GM21619 (cell line): ENCODE data around the gene KIF6.
A peak's percentile ranks its signal among the peaks of the same experiment; 100 is the strongest.

ENCODE experiments used
- ATAC-seq: cut with Tn5 transposase; IDR thresholded peaks from one replicate; pipeline ENCODE4 v1.9.1; 2021; ENCODE audit not compliant: unreplicated experiment

KIF6 gene

DNA sequence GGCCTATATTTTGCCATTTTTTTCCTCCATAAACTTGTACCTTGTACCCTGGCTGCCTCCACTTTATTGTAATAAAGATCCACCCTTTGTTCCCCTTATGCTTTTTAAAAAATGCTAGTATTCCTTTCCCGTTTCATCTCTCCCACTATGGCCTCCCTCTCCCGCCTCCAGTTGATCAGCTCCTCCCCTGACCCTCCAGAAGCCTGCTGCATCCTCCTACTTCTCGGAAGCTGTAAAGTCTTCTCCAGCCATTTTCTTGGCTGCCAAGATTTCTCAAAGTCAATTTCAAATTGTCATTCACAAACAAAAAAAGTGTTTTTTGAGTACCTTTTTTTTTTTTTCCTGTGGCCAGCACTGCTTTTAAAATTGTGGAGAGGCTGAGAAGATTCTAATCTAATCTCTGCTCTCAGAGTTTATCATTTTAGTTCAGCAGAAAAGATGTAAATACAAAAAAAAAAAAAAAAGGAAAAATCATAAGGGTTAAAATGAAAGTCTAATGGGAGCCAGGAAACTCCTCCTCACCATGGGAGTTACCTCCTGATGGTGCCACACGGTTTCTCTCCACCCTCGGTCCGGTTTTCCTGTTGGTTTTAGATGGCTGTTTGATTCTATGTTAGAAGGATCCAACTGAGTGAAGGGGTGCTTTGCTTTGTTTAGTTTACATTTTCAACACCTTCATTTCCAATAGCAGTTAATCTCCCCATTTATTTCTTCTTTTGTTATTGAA lies 299.7 kb downstream of the KIF6 start:
- ATAC-seq, result no peak

DNA sequence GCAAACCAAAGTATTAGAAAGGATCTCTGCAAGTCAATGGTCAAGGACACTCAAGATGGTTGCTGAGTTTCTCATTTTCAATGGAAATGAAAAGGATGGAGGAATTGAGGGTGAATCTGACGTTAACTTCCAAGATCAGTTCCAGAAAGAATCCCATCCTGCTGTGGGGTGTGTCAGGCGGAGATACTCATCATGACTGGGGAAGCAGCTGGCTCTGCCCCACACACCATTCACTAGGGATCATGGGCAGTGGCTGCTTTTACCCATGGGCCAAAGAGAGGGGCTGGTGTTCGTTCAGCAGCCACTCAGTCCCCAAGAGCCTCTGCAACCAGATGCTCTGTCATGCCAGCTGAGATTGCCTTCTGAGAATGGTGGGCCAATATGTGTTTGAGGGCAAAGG lies 300.4 kb downstream of the KIF6 start:
- ATAC-seq, result no peak

DNA sequence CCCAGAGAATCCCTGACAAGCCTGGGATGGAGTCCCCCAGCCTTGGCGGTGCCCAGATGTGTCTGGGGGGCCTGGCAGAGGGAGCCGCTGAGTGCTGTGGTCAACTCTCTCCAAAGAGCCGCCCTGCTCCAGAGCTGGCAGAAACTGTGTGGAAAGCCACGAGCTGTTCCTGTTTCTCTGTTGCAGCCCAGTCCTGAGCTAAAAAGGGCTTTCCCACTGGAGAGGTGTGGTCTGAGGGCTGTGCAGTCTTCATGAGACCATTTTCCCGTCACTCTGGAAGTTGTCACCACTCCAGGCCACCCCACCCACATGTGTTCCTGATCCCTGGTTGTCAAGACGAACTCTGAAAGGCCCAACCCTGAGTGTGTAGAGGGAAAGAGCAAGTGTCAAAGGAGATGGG lies 303.0 kb downstream of the KIF6 start:
- no peak for ATAC-seq

DNA sequence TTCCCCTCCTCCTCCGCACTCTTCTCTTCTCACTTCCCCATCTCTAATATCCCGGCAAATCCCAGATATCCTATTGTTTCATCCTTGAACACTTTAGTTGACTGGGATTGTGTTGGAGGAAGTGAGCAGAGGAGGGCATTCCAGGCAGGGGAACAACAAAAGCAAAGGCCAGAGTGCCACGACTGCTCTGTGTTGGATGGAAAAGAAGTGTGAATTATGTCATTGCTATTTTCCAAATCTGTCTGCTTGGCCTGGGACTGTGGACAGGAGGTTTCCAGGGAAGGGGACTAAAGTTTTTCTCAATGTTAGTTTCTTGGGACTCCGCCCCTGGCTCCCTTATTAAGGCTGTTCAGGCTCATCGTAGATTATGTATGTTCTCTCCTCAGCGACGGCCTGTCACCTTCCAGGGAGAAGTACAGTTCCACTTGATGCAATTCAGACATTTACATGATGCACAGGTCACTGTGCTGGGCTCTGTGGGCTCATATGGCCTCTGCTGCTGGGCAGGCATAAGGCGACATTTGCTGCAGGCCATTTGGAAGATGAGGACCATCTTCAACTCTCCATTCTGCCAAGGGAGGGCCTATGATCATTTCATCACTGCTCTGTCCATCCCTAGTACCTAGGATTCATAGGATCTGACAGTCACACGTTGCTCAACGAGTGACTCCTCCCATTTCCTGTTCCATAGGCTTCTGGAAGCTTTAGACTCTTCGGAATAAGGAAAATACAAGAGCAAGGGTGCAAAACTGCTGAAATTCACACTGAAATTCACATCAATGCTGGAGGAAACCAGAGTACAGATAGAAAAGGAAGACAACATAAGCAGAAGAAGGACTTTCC lies 303.6 kb downstream of the KIF6 start:
- no peak for ATAC-seq

DNA sequence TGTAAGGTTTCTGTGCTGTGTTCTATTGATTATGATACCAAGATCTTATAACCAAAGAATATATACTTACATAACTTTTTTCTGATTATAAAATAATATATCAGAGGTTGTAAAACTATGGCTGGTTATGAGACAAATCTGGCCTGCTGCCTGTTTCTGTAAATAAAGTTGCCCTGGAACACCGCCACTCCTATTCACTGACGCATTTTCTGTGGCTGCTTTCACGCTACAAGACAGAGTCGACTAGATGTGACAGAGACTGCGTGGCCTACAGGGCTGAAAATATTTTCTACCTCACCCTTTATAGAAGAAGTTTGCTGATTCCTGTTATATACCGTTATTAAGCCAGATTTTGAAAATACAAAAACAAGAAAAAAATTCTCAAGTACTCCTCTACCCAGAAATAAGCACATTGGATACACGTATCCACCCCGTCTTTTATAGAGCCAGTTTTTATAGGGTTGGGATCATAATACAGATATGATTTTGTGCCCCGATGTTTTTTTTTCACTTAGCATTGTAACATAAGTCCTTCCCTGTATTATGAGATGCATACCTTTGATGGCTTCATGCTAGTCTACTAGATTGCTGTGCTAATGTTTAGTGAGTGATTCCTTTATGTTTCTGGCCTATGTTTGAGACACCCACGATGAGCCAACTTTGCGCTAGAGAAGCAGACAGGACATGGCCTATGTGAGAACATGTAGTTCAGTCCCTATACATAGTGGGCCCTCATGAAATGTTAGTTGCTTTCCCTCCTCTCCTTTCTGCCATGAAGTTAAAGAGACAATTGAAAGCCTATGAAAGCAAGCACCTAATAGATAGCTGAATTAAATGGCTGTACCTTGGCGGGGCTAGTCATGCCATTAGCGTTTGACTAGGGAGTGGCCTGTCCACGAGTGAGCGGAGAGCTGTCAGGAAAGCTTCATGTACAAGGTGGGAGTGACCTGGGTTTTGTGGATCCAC lies 304.6 kb downstream of the KIF6 start:
- no peak for ATAC-seq

DNA sequence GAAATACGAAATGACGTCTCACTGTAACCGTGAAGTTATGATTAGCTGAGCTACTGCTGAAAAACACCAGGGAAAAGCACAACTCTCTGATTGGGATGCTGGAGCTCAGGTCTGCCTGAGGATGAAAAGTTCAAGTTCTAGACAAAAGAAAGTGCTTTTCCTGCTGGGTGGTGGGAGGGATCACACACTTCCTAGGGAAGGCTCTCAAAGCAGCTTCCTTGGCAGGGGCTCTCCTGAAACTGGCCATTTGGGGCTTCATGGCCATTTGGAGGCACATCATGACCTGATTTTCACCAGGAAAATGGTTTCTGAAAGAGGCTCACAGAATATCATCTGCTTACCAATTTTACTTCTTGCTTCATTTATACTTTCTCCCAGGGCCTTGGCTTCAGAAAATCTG lies 305.6 kb downstream of the KIF6 start:
- no peak for ATAC-seq

DNA sequence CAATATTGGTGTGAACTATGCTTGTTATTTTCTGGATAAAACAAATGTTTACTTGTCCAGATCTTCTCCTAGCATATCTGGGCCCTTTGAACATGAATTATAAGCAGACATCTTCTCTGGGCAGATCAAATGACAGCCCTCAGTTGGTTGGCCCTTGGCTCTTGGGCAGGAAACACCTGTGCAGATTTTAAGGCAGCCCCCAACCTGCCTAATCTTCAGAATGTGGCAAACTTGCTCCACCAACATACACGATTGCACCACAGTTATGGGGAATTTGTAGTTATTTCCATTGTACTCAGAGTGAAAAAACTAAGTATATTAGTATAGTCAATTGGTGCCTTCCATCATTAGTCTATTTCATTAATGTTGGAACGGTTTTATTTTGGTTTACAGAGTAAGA lies 307.8 kb downstream of the KIF6 start:
- ATAC-seq, result no peak

DNA sequence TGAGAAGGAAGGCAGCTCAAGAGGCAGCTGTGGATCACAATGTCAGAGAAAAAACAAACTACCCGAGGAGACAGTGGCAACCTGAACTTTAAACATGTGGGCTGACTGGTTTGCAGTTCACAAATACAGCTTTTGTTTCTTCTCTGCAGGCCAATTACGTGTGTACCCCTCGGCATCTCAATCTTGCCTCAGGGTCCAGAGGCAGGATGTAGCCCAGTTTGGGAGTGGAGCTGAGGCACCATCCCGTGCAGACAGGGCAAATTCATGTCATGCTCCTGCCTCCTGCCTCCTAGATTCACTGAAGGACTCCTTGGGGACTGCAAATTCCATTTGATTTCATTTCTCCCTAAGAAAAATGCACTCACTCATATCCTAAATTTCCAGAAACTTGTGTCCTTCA lies 308.5 kb downstream of the KIF6 start:
- ATAC-seq, result no peak

DNA sequence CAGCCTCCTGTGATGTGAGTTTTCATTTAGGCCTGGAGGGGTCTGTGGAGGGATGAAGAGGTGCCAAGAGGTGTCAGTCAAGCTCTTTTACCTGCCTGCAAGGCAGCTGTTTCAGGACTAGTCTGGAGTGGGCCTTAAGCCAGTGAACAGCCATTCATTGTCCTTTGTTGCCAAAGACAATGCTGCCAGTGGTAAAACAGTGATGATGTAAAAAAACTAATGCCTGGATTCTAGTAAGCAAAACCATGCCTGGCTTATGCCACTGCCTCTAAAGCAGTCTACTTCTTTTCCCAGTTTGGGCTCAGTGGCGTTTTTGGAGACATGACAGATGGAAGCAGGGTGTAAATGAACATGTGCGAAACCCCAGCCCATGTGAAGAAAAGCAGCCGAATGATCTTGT lies 309.2 kb downstream of the KIF6 start:
- ATAC-seq, result no peak

DNA sequence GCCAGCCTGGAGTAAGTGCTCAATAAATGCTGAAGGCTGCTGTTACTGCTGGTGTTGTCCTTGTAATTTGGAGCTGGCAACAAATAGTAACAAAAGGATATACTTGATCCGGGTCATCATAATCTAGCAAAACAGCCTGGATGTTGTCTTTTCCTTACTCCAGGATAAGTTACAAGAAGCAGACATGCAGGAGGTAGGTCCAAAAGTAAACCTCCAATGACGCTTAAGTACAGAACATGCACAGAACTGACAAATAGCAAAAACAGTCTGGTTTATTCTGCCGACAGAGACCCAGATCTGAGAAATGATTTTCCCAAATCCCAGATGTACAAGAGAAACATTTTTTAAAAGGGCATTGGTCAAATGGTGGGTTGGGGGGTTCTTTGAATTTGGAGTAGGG lies 309.7 kb downstream of the KIF6 start:
- ATAC-seq, result no peak

DNA sequence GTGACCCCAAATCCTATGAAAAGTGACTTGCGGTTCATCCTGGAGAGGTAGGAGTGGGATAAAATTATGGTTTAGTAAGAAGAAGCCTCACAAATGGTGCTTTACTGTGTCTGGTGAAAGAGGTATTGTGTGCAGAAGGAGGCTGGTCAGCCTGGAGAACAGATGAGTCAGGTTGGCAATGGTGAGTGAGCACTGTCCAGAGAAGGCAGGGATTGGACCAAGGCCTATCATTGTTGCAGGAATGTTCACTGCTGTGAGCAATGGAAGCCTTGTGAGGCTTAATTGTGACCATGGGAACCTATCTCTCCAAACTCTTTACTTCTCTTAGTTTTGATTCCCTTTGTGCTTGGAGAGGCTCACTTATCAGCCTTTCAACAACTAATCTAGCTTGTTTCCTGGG lies 313.7 kb downstream of the KIF6 start:
- no peak for ATAC-seq

DNA sequence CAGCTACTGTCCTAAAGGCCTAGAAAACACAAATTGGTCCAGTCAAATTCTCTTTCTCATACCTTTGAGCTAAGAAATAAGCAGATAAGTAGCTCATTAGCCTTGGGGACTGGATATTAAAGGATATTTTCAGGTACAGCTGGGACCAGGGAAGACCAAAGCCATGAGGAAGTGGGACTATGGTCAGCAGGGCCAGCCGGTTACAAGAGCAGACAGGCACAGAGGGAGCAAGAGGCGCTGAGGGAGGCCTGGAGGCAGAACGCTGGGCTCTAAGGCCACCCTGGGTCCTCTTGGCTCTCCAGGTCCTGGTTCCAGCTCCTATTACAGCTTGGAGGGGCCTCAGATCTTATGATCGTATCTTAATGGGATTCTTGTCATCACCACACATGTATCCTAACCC lies 314.2 kb downstream of the KIF6 start:
- ATAC-seq, result no peak

DNA sequence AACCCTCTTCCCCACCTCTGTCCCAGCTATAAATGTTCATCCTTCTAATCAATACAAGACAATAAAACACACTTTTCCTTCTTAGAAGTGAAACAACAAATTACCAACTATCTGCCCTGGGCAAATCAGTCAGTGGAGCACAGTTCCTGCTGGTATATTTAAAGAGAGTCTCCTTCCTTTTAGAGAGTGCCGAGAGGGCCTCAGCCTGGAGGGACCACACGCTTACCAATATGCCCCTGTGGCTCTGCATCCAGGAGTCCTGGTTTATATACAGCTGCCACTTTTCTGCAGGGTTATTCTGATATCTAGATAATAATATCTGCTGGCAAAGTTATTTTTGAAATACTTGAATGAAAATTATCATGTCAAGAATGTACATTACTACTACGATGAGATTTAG lies 315.3 kb downstream of the KIF6 start:
- no peak for ATAC-seq

DNA sequence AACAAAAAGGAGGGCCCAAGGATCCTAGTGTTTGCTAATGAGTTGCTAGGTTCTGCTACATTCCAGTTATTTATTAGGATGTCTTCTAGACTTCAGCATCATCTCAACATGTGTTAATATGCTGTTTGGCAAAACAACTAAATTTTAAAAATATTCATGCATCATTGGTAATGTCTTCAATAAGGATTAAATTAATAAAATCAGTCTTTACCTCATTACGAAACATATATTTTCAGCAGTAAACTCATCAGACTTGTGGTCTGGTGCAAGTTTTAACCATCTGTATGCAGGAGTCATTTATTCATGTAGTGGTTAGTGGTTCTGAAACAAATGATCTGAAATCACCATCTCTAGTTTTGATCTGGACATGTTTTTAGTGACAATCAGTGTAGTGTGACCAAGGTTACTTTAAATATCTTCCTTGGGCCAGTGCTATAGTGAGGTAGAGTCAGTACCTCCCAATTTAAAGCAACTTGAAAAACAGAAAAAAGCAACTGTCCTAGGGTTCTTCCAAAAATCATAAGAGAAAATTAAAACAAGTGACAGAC lies 317.7 kb downstream of the KIF6 start:
- peak; percentile 84 for ATAC-seq

DNA sequence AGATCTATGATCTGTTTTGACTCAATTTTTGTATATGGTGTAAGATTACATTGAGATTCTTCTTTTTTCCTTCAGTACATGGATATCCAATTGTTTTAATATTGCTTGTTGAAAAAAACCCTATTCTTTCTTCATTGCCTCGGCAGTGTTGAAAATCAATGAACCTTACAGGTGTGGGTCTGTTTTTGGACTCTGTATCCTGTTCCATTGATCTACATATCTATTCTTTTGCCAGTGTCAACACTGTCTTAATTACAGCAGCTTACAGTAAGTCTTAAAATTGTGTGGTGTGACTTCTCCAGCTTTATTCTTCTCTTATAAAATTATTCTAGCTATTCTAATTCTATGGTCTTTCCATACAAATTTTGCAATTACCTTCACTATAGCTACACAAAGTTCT lies 320.9 kb downstream of the KIF6 start:
- no peak for ATAC-seq

DNA sequence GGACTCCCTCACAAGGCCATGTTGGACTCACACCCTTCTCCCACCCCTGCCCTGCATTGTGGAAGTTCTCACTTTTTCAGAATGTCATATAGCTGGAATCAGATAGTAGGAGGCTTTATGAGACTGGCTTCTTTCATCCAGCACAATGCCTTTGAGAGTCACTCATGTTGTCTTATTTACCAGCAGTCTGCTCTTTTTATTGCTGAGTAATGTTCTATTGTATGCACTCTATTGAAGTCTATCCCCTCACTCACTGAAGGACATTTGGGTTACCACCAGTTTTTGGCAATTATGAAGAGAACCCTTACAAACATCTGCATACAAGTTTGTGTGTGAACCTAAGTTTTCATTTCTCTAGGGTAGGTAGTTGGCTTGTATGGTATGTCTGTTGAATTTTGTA lies 321.9 kb downstream of the KIF6 start:
- no peak for ATAC-seq

DNA sequence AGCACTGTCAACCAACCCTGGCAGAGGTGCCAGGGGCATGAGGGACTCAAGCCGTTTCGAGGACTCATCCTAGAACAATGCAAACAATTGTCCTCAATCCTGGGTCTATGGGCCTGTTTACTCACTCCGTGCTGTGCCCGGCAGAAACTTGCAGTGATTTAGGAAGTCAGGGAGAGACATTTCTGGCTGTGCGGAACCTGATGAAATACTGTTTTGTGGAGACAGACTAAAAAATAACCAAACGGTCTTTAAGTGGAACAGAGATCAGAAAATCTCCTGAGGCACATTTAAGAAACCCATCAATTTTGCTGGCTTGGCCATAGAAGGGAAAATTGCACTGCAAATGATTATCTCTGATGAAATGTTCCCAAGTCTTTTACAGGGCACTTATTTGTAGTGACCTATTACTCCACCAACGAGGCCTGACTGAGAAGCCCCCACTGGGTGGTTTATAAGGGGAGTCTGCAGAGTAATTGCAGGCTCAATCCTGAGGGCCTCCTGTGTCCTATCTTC lies 322.9 kb downstream of the KIF6 start:
- no peak for ATAC-seq

DNA sequence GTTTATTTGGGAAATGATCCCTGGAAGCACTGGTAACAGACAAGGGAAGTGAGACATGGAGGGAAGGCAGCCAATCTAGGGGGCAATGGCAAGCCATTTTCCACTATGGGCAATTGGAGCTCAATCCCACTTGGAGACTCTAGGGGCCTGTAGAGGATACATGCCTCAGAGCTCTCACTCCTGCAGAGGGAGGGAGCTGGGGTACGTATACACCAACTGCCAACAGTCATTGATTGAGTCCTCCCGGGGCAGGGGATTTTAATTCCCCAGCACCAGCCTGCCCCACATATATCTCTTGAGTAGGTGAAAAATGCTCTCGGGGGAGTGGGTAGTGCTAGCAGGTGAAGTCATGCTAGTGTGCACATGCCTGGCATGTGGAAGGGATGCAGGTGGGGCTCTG lies 323.8 kb downstream of the KIF6 start:
- ATAC-seq, result no peak

DNA sequence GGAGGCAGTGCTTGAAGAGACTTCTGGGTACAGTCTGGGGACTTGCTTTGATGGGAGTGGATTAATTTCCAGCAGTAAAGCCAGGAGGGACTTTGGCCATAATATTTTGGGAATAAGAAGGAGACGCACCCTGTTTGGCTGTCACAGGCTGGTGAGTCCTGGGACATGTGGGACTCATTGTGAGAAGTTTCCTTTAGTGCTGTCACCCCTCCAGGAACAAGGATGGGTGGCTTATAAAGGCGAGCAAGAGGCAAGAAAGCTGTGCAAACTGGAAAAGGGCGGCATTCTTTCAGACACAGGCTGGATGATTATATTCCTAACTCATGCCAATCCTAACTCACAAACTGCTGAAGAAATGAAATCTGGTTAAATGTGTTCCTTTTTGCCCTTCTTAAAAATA lies 325.2 kb downstream of the KIF6 start:
- ATAC-seq, result no peak

DNA sequence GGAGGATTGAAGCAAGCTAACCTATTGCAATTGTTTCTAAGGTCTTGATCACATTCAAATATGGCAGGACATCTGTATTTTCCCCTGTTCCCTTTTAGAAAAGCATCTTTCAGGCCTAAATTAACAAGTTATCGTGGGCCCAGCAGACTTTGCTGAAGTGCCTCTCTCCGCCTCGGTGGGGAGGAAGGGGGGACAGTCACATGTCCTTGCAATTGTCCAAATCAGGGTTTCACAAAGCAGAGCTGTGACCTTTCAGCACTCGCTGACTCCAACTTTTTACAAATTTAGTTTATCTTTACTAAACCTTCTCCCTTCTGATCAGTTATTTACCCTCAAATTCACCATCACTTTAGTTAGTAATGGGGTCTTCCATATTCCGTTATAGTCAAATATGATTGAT lies 328.4 kb downstream of the KIF6 start:
- no peak for ATAC-seq

DNA sequence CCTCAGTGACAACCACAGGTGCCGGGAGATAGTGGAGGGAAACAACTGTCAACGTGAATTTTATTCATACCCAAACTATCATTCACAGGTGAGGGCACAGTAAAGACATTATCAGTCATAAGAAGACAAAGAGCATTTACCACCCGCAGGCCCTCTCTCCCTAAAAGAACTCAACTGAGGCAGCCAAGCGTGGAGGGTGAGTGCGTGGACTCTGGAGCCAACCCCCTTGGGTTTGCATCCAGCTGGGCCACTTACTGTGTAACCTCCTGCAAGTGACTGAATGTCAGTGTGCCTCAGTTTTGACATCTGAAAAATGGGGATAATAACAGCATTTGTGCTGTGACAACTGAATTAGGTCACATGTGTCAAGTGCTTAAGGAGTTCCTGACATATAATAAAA lies 332.1 kb downstream of the KIF6 start:
- no peak for ATAC-seq
